HEK293 (cell line): ENCODE data around the gene EGFL8.

Source experiments
- GLIS1 ChIP-seq: fragments of 450-650 bp; formaldehyde crosslinking; IDR thresholded peaks from 2 replicates; pipeline ENCODE4 v1.5.1; 2016; ENCODE audit warnings: missing biosample characterization, missing genetic modification characterization
- INSM2 ChIP-seq: fragments of 450-650 bp; formaldehyde crosslinking; IDR thresholded peaks from 2 replicates; pipeline ENCODE4 v1.5.1; 2016; ENCODE audit warnings: missing biosample characterization, missing genetic modification characterization
- KLF10 ChIP-seq: fragments of 450-650 bp; IDR thresholded peaks from 2 replicates; pipeline ENCODE4 v1.5.1; 2018; ENCODE audit warnings: missing biosample characterization, mild to moderate bottlenecking, missing genetic modification characterization
- KLF16 ChIP-seq: fragments of 450-650 bp; formaldehyde crosslinking; IDR thresholded peaks from 2 replicates; pipeline ENCODE4 v1.5.1; 2017; ENCODE audit warnings: missing biosample characterization, missing genetic modification characterization
- MEIS1 ChIP-seq: sonication (generic); formaldehyde crosslinking; IDR thresholded peaks from 2 replicates; pipeline ENCODE4 v1.8.1; 2022; ENCODE audit warnings: missing genetic modification reagents, mild to moderate bottlenecking, borderline replicate concordance
- TRIM28 ChIP-seq: IDR thresholded peaks from 2 replicates; pipeline ENCODE4 v1.6.1; 2011; ENCODE audit warnings: low read length, control low read depth, borderline replicate concordance
- WT1 ChIP-seq: fragments of 450-650 bp; formaldehyde crosslinking; IDR thresholded peaks from 2 replicates; pipeline ENCODE4 v1.5.1; 2016; ENCODE audit warnings: missing biosample characterization, missing genetic modification characterization
- ZBTB1 ChIP-seq: fragments of 450-650 bp; formaldehyde crosslinking; IDR thresholded peaks from 2 replicates; pipeline ENCODE4 v1.5.1; 2016; ENCODE audit warnings: missing biosample characterization, missing genetic modification characterization
- ZBTB49 ChIP-seq: fragments of 450-650 bp; formaldehyde crosslinking; IDR thresholded peaks from 2 replicates; pipeline ENCODE4 v1.5.1; 2016; ENCODE audit warnings: missing biosample characterization, missing genetic modification characterization, low read depth
- ZBTB8A ChIP-seq: fragments of 450-650 bp; formaldehyde crosslinking; IDR thresholded peaks from 2 replicates; pipeline ENCODE4 v1.5.1; 2016; ENCODE audit warnings: missing biosample characterization, missing genetic modification characterization
- ZNF157 ChIP-seq: fragments of 450-650 bp; formaldehyde crosslinking; IDR thresholded peaks from 2 replicates; pipeline ENCODE4 v1.5.1; 2016; ENCODE audit warnings: missing biosample characterization, missing genetic modification characterization
- ZNF2 ChIP-seq: fragments of 450-650 bp; formaldehyde crosslinking; IDR thresholded peaks from 2 replicates; pipeline ENCODE4 v1.5.1; 2016; ENCODE audit warnings: missing biosample characterization, missing genetic modification characterization
- ZNF23 ChIP-seq: fragments of 450-650 bp; formaldehyde crosslinking; IDR thresholded peaks from 2 replicates; pipeline ENCODE4 v1.5.1; 2016; ENCODE audit warnings: missing biosample characterization, missing genetic modification characterization, borderline replicate concordance
- ZNF24 ChIP-seq: fragments of 450-650 bp; formaldehyde crosslinking; IDR thresholded peaks from 2 replicates; pipeline ENCODE4 v1.5.1; 2016; ENCODE audit warnings: missing biosample characterization, missing genetic modification characterization
- ZNF391 ChIP-seq: fragments of 450-650 bp; formaldehyde crosslinking; IDR thresholded peaks from 2 replicates; pipeline ENCODE4 v1.5.1; 2016; ENCODE audit warnings: low read depth, missing biosample characterization, missing genetic modification characterization, borderline replicate concordance
- ZNF426 ChIP-seq: fragments of 450-650 bp; formaldehyde crosslinking; IDR thresholded peaks from 2 replicates; pipeline ENCODE4 v1.5.1; 2017; ENCODE audit warnings: missing biosample characterization, missing genetic modification characterization, mild to moderate bottlenecking, inconsistent platforms, moderate library complexity
- ZNF513 ChIP-seq: fragments of 450-650 bp; IDR thresholded peaks from 2 replicates; pipeline ENCODE4 v1.5.1; 2018; ENCODE audit warnings: missing biosample characterization, missing genetic modification characterization
- ZNF555 ChIP-seq: fragments of 450-650 bp; formaldehyde crosslinking; conservative IDR thresholded peaks from 2 replicates; pipeline ENCODE4 v1.5.1; 2017; ENCODE audit warnings: missing biosample characterization, mild to moderate bottlenecking, missing genetic modification characterization, inconsistent platforms
- ZNF558 ChIP-seq: fragments of 450-650 bp; formaldehyde crosslinking; IDR thresholded peaks from 2 replicates; pipeline ENCODE4 v1.5.1; 2016; ENCODE audit warnings: missing biosample characterization, missing genetic modification characterization
- ZNF626 ChIP-seq: fragments of 450-650 bp; sonication (Bioruptor Pico); formaldehyde crosslinking; IDR thresholded peaks from 2 replicates; pipeline ENCODE4 v1.5.1; 2018; ENCODE audit warnings: missing biosample characterization, missing genetic modification characterization, inconsistent platforms
- ZNF629 ChIP-seq: fragments of 450-650 bp; formaldehyde crosslinking; IDR thresholded peaks from 2 replicates; pipeline ENCODE4 v1.5.1; 2017; ENCODE audit warnings: missing biosample characterization, missing genetic modification characterization
- ZNF660 ChIP-seq: fragments of 450-650 bp; IDR thresholded peaks from 2 replicates; pipeline ENCODE4 v1.5.1; 2018; ENCODE audit warnings: missing biosample characterization, mild to moderate bottlenecking, missing genetic modification characterization
- ZSCAN16 ChIP-seq: fragments of 450-650 bp; formaldehyde crosslinking; IDR thresholded peaks from 2 replicates; pipeline ENCODE4 v1.5.1; 2016; ENCODE audit warnings: missing biosample characterization, missing genetic modification characterization
- ZSCAN30 ChIP-seq: fragments of 450-650 bp; IDR thresholded peaks from 2 replicates; pipeline ENCODE4 v1.5.1; 2018; ENCODE audit warnings: missing biosample characterization, mild to moderate bottlenecking, missing genetic modification characterization, moderate library complexity
- TF ChIP-seq, protein P1 (sequence below): fragments of 450-650 bp; formaldehyde crosslinking; IDR thresholded peaks from 2 replicates; pipeline ENCODE4 v1.5.1; 2017; ENCODE audit warnings: missing biosample characterization, missing genetic modification characterization
- TF ChIP-seq, protein P2 (sequence below): fragments of 450-650 bp; formaldehyde crosslinking; IDR thresholded peaks from 2 replicates; pipeline ENCODE4 v1.5.1; 2016; ENCODE audit warnings: missing biosample characterization, missing genetic modification characterization
- TF ChIP-seq, protein P3 (sequence below): fragments of 450-650 bp; formaldehyde crosslinking; IDR thresholded peaks from 2 replicates; pipeline ENCODE4 v1.5.1; 2017; ENCODE audit warnings: missing biosample characterization, mild to moderate bottlenecking, missing genetic modification characterization, moderate library complexity

Gene EGFL8

DNA sequence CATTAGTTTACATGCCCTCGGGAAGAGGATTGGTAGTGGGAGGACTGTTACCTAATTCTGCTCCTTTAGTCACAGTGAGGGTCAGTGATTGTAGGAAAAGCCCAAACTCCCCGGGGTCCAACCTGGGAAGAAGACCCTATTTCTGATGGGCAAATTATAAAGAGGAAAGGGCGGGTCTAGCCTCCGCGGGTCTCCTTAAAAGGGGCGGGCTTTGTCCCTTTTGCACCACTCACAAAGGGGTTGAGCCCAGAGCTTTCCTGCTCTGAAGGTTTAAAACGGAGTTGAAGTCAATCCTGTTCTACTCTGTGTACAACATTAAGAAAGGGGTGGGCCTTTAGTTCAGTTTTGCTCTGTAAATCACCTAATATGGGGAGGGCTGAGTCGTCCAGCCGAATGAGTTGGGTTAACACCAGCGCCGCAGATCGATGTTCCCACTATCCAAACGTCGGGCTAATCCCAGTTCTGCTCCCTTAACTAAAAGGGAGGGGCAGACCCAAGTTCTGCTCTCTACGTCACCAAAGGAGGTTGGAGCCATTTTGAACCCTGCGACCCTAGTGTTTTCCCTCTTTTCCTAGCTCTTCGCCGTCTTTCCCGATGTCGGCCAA is 12.9 kb downstream of the EGFL8 start (continued):
- TF ChIP-seq, protein P1, sequence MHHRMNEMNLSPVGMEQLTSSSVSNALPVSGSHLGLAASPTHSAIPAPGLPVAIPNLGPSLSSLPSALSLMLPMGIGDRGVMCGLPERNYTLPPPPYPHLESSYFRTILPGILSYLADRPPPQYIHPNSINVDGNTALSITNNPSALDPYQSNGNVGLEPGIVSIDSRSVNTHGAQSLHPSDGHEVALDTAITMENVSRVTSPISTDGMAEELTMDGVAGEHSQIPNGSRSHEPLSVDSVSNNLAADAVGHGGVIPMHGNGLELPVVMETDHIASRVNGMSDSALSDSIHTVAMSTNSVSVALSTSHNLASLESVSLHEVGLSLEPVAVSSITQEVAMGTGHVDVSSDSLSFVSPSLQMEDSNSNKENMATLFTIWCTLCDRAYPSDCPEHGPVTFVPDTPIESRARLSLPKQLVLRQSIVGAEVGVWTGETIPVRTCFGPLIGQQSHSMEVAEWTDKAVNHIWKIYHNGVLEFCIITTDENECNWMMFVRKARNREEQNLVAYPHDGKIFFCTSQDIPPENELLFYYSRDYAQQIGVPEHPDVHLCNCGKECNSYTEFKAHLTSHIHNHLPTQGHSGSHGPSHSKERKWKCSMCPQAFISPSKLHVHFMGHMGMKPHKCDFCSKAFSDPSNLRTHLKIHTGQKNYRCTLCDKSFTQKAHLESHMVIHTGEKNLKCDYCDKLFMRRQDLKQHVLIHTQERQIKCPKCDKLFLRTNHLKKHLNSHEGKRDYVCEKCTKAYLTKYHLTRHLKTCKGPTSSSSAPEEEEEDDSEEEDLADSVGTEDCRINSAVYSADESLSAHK (tag by site-specific recombination), result no peak
- TF ChIP-seq ZBTB1 (tag by site-specific recombination) (no peak), MEIS1 (CRISPR knock-in tag) (no peak), ZNF426 (tag by site-specific recombination) (no peak), ZNF391 (0 out of 2 replicates have a peak, but pooled peaks have one; percentile 19), ZNF2 (tag by site-specific recombination) (peak; percentile 58; the same call in 1 of the 2 replicates), WT1 (peak; percentile 33; the same call in 1 of the 2 replicates), ZNF23 (tag by site-specific recombination) (no peak), ZBTB49 (tag by site-specific recombination) (no peak), GLIS1 (tag by site-specific recombination) (no peak), ZBTB8A (tag by site-specific recombination) (peak; percentile 96), ZNF513 (no peak), INSM2 (tag by site-specific recombination) (peak; percentile 1; the same call in 1 of the 2 replicates), ZNF157 (no peak), KLF10 (tag by site-specific recombination) (peak; percentile 66), TRIM28 (no peak), ZNF660 (tag by site-specific recombination) (peak; percentile 91), KLF16 (tag by site-specific recombination) (peak; percentile 26; the same call in 1 of the 2 replicates), ZSCAN16 (no peak), ZNF558 (tag by site-specific recombination) (peak; percentile 53; the same call in 1 of the 2 replicates), ZNF24 (tag by site-specific recombination) (peak; percentile 37; the same call in 1 of the 2 replicates), ZNF626 (no peak), ZNF629 (tag by site-specific recombination) (peak; percentile 63; the same call in 1 of the 2 replicates), ZSCAN30 (tag by site-specific recombination) (peak; percentile 37; the same call in 1 of the 2 replicates), ZNF555 (tag by site-specific recombination) (no peak)
- TF ChIP-seq, protein P2, sequence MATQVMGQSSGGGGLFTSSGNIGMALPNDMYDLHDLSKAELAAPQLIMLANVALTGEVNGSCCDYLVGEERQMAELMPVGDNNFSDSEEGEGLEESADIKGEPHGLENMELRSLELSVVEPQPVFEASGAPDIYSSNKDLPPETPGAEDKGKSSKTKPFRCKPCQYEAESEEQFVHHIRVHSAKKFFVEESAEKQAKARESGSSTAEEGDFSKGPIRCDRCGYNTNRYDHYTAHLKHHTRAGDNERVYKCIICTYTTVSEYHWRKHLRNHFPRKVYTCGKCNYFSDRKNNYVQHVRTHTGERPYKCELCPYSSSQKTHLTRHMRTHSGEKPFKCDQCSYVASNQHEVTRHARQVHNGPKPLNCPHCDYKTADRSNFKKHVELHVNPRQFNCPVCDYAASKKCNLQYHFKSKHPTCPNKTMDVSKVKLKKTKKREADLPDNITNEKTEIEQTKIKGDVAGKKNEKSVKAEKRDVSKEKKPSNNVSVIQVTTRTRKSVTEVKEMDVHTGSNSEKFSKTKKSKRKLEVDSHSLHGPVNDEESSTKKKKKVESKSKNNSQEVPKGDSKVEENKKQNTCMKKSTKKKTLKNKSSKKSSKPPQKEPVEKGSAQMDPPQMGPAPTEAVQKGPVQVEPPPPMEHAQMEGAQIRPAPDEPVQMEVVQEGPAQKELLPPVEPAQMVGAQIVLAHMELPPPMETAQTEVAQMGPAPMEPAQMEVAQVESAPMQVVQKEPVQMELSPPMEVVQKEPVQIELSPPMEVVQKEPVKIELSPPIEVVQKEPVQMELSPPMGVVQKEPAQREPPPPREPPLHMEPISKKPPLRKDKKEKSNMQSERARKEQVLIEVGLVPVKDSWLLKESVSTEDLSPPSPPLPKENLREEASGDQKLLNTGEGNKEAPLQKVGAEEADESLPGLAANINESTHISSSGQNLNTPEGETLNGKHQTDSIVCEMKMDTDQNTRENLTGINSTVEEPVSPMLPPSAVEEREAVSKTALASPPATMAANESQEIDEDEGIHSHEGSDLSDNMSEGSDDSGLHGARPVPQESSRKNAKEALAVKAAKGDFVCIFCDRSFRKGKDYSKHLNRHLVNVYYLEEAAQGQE (tag by site-specific recombination), result no peak
- TF ChIP-seq, protein P3, sequence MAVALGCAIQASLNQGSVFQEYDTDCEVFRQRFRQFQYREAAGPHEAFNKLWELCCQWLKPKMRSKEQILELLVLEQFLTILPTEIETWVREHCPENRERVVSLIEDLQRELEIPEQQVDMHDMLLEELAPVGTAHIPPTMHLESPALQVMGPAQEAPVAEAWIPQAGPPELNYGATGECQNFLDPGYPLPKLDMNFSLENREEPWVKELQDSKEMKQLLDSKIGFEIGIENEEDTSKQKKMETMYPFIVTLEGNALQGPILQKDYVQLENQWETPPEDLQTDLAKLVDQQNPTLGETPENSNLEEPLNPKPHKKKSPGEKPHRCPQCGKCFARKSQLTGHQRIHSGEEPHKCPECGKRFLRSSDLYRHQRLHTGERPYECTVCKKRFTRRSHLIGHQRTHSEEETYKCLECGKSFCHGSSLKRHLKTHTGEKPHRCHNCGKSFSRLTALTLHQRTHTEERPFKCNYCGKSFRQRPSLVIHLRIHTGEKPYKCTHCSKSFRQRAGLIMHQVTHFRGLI, result 0 out of 2 replicates have a peak, but pooled peaks have one; percentile 25
